Fibroblast of gingiva (primary cell): ENCODE data around the gene TBL1XR1.
A peak's percentile ranks its signal among the peaks of the same experiment; 100 is the strongest.
"Not testable (repeated sequence)": the region's sequence is repeated elsewhere in the genome, so short reads cannot be mapped to it uniquely, and the experiment has no call there.

Source experiments
- DNase-seq: peaks from one replicate; pipeline ENCODE4 v3.0.0-alpha.2; 2011; ENCODE audit warnings: low read depth

TBL1XR1 gene

GRCh38 chr3:177208223-177208622 lies 10.9 kb upstream of the TBL1XR1 start:
- DNase-seq, result no peak

DNA sequence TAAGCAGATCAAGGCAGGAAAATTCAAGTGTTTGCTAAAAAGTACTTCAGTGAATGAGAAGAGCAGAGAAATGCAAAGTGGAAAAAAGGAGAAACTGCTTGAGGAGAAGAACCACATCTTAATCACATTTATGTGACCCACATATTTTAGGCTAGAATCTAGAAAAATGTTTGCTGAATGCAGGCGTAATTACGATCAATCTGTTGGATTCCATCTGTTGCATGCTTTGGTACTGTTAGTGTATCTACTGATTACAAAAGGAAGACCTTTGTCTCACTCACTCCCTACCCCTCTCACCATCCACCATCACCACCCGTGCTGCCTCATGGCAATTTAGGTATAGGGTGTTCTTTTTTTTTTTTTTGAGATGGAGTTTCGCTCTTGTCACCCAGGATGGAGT lies 9.7 kb upstream of the TBL1XR1 start:
- DNase-seq, result no peak

DNA sequence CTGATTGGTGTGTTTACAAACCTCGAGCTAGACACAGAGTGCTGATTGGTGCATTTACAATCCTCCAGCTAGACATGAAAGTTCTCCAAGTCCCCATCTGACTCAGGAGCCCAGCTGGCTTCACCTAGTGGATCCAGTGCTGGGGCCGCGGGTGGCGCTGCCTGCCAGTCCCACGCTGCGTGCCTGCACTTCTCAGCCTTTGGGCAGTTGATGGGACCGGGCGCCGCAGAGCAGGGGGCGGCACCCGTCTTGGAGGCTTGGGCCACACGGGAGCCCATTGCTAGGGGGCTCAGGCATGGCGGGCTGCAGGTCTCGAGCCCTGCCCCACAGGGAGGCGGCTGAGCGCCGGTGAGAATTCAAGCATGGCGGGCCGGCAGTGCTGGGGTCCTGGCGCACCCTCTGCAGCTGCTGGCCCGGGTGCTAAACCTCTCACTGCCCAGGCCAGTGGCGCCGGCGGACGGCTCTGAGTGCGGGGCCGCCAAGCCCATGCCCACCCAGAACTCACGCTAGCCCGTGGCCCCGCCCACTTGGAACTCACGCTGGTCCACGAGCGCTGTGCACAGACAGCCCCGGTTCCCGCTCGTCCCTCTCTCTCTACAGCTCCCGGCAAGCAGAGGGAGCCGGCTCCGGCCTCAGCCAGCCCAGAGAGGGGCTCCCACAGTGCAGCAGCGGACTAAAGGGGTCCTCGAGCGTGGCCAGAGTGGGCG lies 6.6 kb upstream of the TBL1XR1 start:
- no peak for DNase-seq

DNA sequence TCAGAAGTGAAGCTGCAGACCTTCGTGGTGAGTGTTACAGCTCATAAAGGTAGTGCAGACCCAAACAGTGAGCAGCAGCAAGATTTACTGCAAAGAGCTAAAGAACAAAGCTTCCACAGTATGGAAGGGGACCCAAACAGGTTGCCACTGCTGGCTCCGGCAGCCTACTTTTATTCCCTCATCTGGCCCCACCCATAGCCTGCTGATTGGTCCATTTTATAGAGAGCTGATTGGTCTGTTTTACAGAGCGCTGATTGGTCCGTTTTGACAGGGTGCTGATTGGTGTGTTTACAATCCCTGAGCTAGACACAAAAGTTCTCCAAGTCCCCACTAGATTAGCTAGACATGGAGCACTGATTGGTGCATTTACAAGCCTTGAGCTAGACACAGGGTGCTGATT lies 5.7 kb upstream of the TBL1XR1 start:
- not testable (repeated sequence) for DNase-seq

DNA sequence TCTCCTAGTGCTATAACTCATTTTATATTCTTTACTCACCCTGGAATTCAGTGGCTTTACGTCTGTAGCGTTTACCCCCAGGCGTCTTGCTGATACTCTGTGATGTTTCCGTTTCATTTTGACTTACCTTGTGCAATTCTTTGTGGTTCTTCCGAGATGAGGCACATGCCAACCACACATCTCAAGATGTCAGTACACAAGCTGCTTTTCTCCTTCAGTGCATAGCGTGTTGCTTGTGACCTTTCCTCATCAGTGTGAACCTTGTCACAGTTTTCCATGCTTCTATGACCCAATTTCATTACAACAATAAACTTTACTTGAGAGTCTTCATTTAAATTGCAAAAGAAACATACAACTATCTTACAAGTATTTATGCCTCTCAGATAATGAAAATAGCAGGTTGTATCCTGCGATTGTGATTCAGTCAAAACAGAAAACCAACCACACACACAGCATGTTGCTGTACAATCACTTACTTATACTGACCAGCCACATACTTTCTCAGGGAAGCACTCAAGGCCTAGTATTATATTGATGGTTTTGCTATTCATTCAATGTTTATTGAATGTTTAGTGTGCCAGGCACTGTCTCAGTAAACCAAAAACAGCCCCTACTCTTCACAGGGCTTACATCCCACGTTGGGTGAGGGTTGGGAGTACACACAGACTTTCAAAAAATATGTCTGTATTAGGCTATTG lies 4.6 kb upstream of the TBL1XR1 start:
- peak; percentile 63 for DNase-seq

GRCh38 chr3:177199206-177199760 lies 2.0 kb upstream of the TBL1XR1 start:
- DNase-seq, result no peak

DNA sequence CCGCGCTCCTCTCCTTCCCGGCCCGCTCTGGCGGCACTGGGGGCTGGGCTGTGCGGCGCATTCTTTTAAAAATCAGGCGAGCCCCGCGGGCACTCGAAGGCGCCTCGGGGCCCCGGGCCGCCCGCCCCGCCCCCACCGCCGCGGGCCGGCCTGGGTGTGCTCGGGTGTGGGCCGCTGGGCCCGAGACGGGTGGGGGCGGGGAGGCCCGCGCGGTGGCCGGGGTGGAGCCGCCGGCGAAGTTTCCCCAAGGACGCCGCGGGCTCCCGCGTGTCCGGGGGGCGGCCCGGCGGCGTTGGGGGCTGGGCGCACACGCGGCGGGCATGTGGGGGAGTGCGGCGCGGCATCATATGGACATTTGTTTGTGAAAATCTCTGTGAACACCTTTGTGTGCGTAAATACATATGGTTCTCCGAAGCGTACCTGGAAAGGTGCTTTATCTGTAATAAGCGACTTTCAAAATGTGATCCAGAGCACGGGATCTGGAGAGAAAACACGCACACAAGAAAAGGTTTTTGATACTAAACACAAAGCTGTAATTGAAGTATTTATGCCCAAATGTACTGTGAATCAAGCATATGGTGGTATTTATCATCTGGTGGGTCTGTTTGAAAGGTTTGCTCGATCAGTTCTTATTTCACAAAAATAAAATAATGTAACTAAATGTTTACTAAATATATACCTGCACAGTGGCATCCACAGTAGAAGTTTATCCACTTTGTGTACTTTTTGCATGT lies 612 bp upstream of the TBL1XR1 start:
- DNase-seq, result no peak

DNA sequence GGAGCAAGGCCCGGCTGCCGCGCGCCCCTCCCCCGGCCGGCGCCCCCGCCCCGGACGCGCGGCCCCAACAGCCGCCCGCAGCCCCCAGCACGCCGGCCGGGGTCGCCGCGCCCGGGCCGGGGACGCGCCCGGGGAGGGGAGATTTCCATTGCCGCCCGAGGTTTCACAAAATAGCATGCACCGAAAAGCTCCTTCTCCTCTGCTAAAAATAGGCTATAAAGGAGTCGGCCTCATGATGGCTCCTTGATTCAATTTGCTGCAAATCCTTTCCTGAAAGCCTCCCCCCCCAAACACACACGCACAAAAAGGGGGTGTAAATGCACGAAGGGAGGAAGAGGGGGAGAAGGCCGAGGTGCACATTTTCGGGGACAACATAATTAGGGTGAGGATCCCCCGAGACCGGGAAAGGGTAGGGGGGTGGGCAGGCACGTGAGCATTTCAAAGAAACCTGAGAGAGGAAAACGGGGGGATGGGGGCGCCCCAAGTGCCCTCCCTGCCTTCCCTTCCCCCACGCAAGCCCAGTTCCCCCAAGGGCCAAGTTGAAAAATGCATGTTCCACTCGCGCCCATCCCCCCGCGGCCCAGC lies 734 bp downstream of the TBL1XR1 start:
- DNase-seq, result peak; percentile 27

DNA sequence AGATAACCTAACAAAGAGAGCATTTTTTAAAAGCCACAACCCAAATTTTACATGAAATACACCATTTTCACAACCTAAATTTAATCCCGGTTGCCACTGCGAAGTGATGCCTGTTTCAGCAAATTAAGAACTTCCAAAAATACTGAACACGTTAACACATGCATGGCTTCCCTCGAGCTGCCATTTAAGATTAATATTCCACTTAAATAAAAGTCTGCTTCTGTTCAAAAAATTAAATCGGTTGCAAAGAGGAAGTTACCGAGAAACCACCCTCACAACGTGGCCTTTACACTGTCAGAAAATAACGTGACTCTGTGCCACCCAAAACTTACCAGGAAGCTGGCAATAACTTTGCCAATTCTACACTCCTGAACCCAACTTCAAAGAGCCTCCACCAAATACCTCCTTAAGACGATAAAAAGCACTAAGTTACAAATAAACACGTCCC lies 1.2 kb downstream of the TBL1XR1 start:
- DNase-seq, result no peak

DNA sequence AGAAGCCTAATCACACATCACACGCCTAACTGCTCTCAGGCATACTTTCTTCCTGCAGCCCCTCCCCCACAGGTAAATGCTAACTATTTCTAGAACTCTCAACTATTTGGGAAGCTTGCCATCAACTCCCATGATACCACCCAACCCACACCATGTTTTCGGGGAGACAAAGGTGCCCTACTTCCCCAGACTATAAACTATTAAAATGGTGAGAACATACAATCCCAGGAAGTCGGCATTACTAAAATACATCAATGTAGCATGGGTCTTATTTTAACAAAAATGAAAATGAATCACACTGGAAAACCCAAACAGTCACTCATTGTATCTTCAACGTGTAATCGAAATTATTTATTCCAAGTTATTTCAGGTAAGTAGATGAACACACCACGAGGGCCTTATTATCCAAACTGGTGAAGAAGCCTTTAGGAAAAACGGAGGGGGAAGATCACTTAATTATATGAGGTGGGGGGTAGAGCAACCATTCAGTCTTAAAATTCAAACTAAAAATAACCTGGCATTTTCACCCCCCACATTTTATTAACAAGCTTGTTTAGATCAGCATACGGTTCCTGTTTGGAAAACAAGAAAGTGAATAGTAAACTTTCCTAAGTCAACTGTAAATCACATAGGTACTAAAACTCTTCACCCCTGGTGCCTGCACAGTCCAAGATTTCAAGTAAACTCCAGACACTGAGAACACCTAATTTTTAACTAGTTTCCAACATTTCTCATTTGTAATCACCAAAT lies 1.9 kb downstream of the TBL1XR1 start:
- DNase-seq, result no peak

- DNase-seq, result no peak
Observed at GRCh38 chr3:177194299-177194698, 3.0 kb downstream of the TBL1XR1 start.

DNA sequence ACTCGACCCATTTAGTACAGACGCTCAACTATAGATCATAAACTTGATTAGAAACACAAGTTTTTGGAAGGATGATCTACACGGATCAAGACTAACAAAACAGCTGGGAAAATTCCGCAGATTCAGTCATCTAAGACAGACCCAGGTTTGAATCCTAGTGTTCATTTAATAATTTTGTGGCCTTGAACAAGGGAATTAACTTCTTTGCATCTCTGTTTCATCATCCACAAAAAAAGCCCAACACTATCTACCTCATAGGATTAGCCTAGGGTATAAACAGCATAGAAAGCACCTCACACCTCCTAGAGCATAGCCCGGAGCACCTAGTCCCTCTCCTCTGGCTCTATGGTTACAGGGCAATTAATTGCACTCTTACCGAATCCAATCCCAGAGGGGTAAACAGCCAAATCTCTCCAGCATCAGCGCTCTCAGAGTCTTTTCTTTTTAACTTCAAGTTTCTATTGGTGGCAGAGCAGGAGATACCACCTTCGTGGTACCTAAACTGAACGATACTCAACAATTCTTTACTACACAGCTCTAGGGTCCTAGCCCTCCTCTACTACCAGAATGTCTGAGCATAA lies 3.5 kb downstream of the TBL1XR1 start:
- DNase-seq, result no peak

DNA sequence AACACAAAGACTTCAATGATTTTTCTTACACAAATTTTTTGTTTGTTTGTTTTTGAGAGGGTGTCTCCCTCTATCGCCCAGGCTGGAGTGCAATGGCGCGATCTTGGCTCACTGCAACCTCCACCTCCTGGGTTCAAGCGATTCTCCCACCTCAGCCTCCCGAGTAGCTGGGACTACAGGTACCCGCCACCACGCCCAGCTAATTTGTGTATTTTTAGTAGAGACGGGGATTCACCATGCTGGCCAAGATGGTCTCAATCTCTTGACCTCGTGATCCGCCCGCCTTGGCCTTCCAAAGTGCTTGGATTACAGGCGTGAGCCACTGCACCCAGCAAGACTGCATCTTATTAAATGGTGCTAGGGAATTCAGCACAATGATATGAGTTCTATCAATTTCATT lies 4.0 kb downstream of the TBL1XR1 start:
- DNase-seq, result not testable (repeated sequence)

GRCh38 chr3:177190756-177191681 lies 6.3 kb downstream of the TBL1XR1 start:
- DNase-seq, result peak; percentile 56

DNA sequence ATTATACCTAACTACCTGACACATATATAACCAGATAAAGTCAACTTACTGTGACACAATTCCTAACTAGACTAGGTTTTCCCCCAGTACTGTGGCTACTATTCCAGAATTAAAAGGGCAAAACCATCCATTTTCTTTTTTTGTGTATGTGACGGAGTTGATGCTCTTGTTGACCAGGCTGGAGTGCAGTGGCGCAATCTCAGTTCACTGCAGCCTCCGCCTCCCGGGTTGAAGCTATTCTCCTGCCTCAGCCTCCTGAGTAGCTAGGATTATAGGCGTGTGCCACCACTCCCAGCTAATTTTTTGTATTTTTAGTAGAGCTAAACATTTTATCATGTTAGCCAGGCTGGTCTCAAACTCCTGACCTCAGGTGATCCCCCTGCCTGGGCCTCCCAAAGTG lies 7.1 kb downstream of the TBL1XR1 start:
- DNase-seq, result not testable (repeated sequence)

- DNase-seq, result not testable (repeated sequence)
Observed at GRCh38 chr3:177188325-177188724, 9.0 kb downstream of the TBL1XR1 start.

GRCh38 chr3:177186306-177186705 lies 11.0 kb downstream of the TBL1XR1 start:
- DNase-seq, result no peak

- DNase-seq, result peak; percentile 28
Observed at GRCh38 chr3:177185035-177185574, 12.2 kb downstream of the TBL1XR1 start.

DNA sequence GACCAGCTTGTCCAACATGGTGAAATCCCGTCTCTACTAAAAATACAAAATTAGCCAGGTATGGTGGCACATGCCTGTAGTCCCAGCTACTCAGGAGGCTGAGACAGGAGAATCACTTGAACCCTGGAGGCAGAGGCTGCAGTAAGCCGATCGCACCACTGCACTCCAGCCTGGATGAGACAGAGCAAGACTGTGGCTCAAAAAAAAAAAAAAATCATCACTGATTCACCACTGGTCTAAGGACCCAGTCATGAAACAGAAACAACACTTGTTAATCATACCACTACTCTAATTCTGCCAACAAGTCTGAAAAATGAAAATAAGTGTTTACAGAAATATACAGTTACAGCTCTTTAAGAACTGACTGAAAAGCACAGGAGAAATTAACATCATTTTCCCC lies 12.7 kb downstream of the TBL1XR1 start:
- not testable (repeated sequence) for DNase-seq

- DNase-seq, result peak; percentile 18
Observed at GRCh38 chr3:177182352-177182751, 14.9 kb downstream of the TBL1XR1 start.
